HK-2 (cell line): ENCODE data around the gene SUN5.

Source experiments
- DNase-seq: peaks from one replicate; pipeline ENCODE4 v3.0.0-alpha.2; 2018; ENCODE audit not compliant: unreplicated experiment

Gene SUN5

GRCh38 chr20:33014336-33015113 is 10.3 kb upstream of the SUN5 start:
- DNase-seq = no peak

GRCh38 chr20:33013701-33014326 is 9.6 kb upstream of the SUN5 start:
- DNase-seq = no peak

GRCh38 chr20:33012327-33013189 is 8.3 kb upstream of the SUN5 start:
- no peak for DNase-seq

GRCh38 chr20:33010674-33011449 is 6.6 kb upstream of the SUN5 start:
- no peak for DNase-seq

- DNase-seq = no peak
These were observed 5.9 kb upstream of the SUN5 start for GRCh38 chr20:33010133-33010504.

- peak; percentile 19 for DNase-seq
These were observed 5.2 kb upstream of the SUN5 start for GRCh38 chr20:33009214-33010132.

- DNase-seq = no peak
These were observed 4.3 kb upstream of the SUN5 start for GRCh38 chr20:33008336-33009213.

- no peak for DNase-seq
These were observed 3.4 kb upstream of the SUN5 start, which contains the start of gene BPIFB2 for GRCh38 chr20:33007376-33008335. Gene BPIFB2 (plus strand): TSS chr20:33007704. CDS start chr20:33008575, 871 bp downstream.

GRCh38 chr20:33006776-33007375 is 2.6 kb upstream of the SUN5 start:
- DNase-seq = no peak

GRCh38 chr20:33005908-33006775 is 1.9 kb upstream of the SUN5 start:
- no peak for DNase-seq

- DNase-seq = peak; percentile 7
These were observed 916 bp upstream of the SUN5 start for GRCh38 chr20:33005132-33005566.

- no peak for DNase-seq
These were observed 2.0 kb downstream of the SUN5 start for GRCh38 chr20:33002087-33002808.

- DNase-seq = no peak
These were observed 3.3 kb downstream of the SUN5 start for GRCh38 chr20:33000802-33001466.

GRCh38 chr20:32999603-33000250 is 4.5 kb downstream of the SUN5 start:
- DNase-seq = no peak

GRCh38 chr20:32997431-32997830 is 6.8 kb downstream of the SUN5 start:
- DNase-seq = no peak
